Fibroblast of gingiva (primary cell): ENCODE measurements around the gene TADA2A.

Source experiments
- DNase-seq: peaks from one replicate; pipeline ENCODE4 v3.0.0-alpha.2; 2011; ENCODE audit warnings: low read depth

Gene TADA2A

GRCh38 chr17:37406635-37407461, at the start of gene TADA2A, which contains the start of gene ACACA:
Gene TADA2A, plus strand, starts transcription at chr17:37406886. Its CDS starts 4,480 bp downstream, at chr17:37411366.
Gene ACACA, minus strand, starts transcription at chr17:37406836. Its CDS starts 537 bp downstream, at chr17:37406299.
- DNase-seq = peak; percentile 78

- DNase-seq = peak; percentile 18
Measured at GRCh38 chr17:37358098-37358829, 48.4 kb upstream of the TADA2A start.

GRCh38 chr17:37358830-37359681, 47.6 kb upstream of the TADA2A start:
- DNase-seq = peak; percentile 97

- peak; percentile 45 for DNase-seq
Measured at GRCh38 chr17:37359682-37360188, 47.0 kb upstream of the TADA2A start.

GRCh38 chr17:37360632-37361031, 46.1 kb upstream of the TADA2A start:
- DNase-seq = no peak

- DNase-seq = no peak
Measured at GRCh38 chr17:37361543-37361942, 45.1 kb upstream of the TADA2A start.

- no peak for DNase-seq
Measured at GRCh38 chr17:37365589-37365988, 41.1 kb upstream of the TADA2A start.

- DNase-seq = peak; percentile 77
Measured at GRCh38 chr17:37368577-37368976, 38.1 kb upstream of the TADA2A start.

GRCh38 chr17:37373530-37374159, 33.0 kb upstream of the TADA2A start:
- DNase-seq = peak; percentile 74

- no peak for DNase-seq
Measured at GRCh38 chr17:37375706-37376105, 31.0 kb upstream of the TADA2A start, which contains the start of gene C17orf78. Gene C17orf78, plus strand, starts transcription at chr17:37375985. Its CDS starts 108 bp downstream, at chr17:37376093.

- DNase-seq = no peak
Measured at GRCh38 chr17:37382056-37382455, 24.6 kb upstream of the TADA2A start.

- no peak for DNase-seq
Measured at GRCh38 chr17:37384560-37385149, 22.0 kb upstream of the TADA2A start.

- no peak for DNase-seq
Measured at GRCh38 chr17:37385474-37385990, 21.2 kb upstream of the TADA2A start.

GRCh38 chr17:37386462-37386861, 20.2 kb upstream of the TADA2A start:
- no peak for DNase-seq

- DNase-seq = no peak
Measured at GRCh38 chr17:37388266-37388665, 18.4 kb upstream of the TADA2A start.

GRCh38 chr17:37389160-37389559, 17.5 kb upstream of the TADA2A start:
- peak; percentile 36 for DNase-seq

GRCh38 chr17:37391146-37391545, 15.5 kb upstream of the TADA2A start:
- DNase-seq = no peak

GRCh38 chr17:37392024-37392590, 14.6 kb upstream of the TADA2A start:
- peak; percentile 76 for DNase-seq

- no peak for DNase-seq
Measured at GRCh38 chr17:37393352-37393751, 13.3 kb upstream of the TADA2A start.

- DNase-seq = no peak
Measured at GRCh38 chr17:37399265-37399803, 7.4 kb upstream of the TADA2A start.
